Inflammatory macrophage treated with lipopolysaccharide for 1 hour (primary cell): ENCODE data around the gene ZNF518A.

Source experiments
- DNase-seq, 2 donors: peaks; one replicate each; pipeline ENCODE4 v3.0.0-alpha.2; 2020 to 2022

ZNF518A gene

GRCh38 chr10:96129387-96130325 lies at the start of gene ZNF518A:
ZNF518A (plus strand) TSS chr10:96130297; CDS start chr10:96156323, 26,026 bp downstream.
- DNase-seq: peak; percentile 89 to 90

DNA sequence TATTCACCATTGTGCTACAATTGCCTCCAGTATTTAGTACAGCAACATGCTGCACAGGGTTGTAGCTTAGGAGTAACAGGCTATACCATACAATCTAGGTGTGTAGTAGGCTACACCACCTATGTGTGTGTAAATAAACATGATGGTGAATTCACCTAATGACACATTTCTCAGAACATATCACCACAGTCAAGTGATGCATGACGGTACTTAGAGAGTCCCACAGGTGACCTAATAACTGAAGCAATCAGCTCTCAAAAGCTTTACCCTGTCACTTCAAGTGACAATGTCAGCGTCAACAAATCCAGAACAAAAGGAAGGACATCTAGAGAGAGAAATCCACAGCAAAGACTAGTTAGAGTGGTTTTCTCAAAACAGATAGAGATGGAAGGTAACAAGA lies 47.9 kb upstream of the ZNF518A start:
- no peak for DNase-seq

DNA sequence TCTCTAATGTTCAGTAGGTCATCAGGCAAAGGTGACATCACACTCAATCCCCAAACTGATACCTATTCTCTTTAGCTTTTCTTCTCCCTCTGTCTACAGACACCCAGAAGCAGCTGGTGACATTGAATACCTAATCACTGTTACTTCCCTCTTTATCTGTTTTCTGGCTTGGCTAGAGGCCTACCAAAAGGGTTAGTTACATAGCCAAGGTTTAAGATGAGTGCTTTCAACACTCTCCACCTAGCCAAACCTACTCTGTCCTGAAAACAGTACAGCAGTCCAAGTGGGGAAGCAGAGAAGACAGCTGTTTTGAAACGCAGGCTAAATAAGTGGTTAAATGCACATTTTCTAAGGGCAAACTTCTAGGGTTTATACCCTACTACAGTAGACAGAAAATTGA lies 47.3 kb upstream of the ZNF518A start:
- no peak for DNase-seq

GRCh38 chr10:96089116-96089515 lies 41.0 kb upstream of the ZNF518A start:
- no peak for DNase-seq

- DNase-seq: peak; percentile 91 to 94
Measured at GRCh38 chr10:96089670-96090462, 40.2 kb upstream of the ZNF518A start.

GRCh38 chr10:96090463-96090800 lies 39.7 kb upstream of the ZNF518A start:
- DNase-seq: no peak

- DNase-seq: no peak
Measured at GRCh38 chr10:96092999-96093767, 36.9 kb upstream of the ZNF518A start.

DNA sequence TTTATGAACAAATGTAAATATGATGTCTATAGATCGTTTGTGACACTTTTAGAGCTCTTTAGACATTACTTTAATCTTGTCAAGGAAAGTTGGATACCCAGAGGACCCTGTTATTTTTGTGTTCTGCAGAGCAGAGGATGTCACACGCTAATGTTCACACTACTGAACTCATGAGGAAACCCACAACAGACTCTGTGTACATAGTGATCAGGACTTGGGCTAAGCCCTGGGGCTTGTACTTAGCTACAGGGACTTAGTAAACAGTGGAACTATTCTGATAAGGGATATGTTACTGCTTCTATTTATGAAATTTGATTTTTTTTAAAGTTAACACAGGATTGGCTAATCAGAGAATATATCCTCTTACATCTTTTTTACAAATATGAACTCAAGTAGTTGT lies 36.1 kb upstream of the ZNF518A start:
- no peak for DNase-seq

DNA sequence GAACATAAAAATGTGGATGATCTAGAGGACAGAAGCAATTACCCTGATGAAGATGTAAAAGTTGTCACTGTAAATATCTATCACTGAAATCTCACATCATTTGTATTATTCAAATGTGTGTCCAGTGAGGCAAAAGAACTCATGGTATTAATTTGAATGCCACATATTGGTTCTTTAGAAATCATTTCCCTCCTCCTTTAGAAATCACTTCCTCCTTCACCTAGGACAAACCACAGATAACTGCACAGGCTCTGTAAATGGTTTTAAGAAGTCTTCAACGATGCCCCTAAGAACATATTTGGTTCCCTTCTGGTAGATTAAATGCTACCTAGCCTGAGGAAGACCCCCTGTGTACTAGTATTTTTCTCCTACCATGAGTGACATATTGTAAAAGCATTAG lies 33.1 kb upstream of the ZNF518A start:
- DNase-seq: no peak

DNA sequence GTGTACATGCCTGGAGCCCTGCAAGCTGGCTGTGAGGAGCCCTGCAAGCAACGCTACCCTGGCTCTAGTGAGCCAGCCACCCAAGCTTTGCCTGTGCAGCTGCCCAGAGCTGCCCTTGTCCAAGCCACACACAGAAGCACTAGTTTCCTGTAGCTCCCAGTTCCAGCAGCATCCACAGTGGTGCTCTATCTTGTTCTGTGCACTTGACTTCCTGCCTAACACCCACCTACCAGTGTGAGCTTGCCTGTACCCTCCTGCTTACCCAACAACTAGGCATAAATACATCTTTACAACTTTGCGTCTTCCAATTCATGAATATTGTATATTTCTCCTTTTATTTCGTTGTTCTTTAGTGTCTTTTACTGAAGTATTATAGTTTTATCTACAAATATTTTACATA lies 32.2 kb upstream of the ZNF518A start:
- DNase-seq: no peak

- DNase-seq: no peak
Measured at GRCh38 chr10:96107623-96108038, 22.5 kb upstream of the ZNF518A start.

DNA sequence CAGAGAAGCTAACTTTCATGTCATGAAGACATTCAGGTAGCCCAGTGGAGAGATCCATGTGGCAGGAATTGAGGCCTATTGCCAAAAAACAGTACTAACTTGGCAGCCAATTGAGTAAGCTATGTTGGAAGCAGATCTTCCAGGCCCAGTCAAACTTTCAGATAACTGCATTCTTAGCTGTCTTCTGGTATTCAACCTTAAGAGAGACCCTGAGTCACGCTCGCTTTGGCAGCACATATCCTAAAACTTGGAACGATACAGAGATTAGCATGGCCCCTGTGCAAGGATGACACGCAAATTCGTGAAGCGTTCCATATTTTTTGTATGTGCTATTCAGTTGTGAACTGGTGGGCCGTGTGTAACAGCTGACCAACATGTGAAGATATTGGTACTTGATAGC lies 17.6 kb upstream of the ZNF518A start:
- DNase-seq: no peak

DNA sequence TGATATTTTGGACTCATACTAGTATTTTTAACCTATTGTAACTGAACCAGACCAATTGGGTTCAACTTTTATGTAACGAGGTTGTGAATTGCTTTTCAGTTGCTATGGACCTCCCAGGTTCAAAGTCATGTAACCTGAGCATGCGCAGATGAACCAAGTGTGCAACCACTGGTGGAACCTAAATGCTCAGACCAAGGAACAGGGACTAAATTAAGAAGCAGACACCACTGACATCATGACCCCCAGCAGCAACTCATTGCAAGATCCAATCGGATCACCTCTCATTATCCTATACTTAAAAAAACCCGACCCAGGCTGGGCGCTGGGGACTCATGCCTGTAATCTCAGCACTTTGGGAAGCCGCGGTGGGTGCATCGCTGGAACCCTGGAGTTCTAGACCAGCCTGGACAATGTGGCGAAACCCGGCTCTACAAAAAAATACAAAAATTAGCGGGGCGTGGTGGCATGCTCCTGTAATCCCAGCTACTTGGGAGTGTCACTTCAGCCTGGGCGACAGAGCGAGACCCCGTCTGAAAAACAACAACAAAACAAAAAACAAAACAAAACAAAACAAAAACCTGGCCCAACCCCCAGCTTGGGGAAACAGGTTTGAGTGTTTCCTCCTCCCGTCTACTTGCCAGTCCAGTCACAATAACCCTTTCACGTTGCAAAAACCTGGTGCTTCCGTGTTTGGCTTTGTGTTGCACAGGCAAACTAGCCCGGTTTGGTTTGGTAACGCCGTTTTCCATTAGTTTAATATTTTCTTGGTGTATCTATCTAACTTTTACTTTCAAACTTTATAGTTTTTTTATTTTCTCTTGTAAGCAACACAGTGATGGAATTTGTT lies 11.3 kb upstream of the ZNF518A start:
- DNase-seq: no peak

- DNase-seq: no peak
Measured at GRCh38 chr10:96122824-96123223, 7.3 kb upstream of the ZNF518A start.

DNA sequence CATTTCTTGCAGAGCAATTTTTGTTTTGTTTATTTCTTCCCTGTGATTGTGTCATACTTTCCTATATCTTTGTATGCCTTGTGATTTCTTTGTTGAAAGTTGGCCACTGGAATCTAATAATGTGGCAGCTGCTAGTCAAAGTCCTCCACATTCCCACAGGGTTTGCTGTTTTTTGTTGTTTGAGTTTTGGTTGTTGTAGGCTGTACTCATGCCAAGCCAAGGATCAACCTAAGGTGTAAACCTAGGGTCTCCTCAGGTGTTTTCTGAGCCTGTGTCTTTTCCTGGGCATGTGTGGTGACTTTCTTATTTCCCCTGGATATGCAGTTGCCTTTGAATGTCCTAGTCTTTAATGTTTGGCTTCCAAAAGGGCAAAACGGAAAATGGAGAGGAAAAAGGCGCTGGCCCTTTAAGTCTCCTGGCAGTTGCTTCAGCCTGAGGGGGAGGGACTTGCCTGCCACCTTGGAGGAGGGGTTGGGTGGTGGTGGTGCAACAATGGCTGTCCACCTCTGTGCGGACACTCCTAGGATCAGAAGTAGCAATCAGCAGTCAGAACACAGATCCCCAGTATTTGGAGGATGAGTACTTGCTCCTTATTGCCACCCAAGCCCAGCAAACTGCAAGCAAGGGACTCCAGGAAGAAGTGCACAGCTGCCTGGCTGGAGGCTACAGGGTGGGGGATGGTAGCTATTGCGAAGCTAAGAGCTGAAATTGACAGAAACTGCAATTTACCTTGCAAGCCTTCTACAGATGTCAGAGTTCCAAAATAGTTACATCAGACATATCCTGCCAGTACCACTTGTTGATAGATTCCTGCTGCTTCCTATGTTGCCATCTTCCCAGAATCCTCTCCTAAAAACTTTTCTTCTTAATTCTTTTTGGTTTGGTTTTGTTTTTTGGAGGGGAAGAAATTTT lies 5.6 kb upstream of the ZNF518A start:
- peak; percentile 19 to 27 for DNase-seq

DNA sequence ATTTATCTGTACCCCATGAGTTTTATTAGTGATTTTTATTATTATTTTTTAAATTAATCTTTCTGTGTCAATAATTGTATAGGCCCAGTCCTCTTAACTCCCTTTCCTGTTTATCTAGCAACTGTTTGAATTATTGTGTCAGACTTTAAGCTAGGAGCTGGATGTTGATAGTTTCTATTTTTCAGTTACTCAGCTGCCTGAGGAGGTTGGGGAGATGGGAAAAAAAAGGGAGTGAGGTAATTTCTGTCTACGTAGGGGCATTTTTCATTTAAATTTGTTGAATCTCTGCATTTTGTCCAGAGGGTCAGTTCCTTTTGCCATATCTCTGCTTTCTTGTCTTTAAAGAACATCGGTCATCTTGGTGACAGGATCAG lies 5.0 kb upstream of the ZNF518A start:
- DNase-seq: no peak

- peak; percentile 75 to 83 for DNase-seq
Measured at GRCh38 chr10:96130326-96130995, 364 bp downstream of the ZNF518A start.

DNA sequence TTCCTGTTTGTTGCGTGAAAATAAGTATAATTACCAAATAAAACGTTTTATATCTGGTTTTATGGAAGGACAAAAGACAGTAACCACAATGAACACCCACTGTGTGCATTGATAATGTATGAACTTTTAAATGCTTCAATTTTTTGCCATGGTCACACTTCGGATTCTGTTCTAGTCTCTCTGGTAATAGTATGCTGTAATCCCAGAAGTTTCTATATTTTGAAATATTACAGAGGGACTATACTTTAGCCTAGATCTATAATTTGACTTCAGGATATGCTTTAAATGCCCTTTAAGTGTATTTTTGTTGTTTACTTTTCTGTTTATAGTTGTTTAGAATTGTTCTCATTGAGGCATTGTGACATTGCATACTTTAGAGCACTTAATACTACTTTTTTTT lies 1.5 kb downstream of the ZNF518A start:
- peak; percentile 53 to 67 for DNase-seq

DNA sequence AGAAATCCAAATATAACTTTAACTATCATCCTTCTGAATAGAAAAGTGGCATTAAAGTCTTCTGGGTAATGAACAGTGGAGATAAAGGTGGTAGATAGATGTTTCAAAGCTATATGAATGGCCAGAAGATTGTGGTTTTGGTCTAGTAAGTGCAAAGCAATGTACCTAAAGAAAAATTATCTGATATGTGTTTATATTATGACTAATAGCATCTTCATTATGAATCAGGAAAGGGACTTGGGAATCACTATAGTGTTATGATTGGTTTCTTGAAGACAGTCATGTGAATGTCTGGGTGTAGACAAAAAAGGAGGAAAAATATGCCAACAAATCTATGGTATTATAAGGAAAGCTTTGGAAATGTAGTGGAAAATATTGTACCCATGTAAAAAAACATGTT lies 3.0 kb downstream of the ZNF518A start:
- DNase-seq: no peak

GRCh38 chr10:96136810-96137209 lies 6.7 kb downstream of the ZNF518A start:
- DNase-seq: no peak

DNA sequence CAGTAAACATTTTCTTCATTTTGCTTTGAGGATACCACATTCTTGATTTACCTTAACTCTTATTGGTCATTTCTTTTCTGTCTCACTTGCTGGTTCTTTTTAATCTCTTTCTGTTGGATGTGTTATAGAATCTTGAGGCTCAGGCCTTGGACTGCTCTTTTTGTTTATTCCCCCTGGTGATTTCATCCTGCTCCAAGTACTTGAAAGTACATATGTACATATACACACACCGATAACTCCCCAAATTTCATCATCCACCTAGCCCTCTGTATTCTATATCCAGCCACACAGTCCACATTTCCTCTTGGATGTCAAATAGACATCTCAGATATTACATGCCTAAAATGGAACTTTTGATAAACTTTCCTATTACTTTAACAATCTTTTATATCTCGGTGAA lies 7.5 kb downstream of the ZNF518A start:
- DNase-seq: no peak
